ENCODE data around the gene PLXNB1.

The PLXNB1 gene

DNA sequence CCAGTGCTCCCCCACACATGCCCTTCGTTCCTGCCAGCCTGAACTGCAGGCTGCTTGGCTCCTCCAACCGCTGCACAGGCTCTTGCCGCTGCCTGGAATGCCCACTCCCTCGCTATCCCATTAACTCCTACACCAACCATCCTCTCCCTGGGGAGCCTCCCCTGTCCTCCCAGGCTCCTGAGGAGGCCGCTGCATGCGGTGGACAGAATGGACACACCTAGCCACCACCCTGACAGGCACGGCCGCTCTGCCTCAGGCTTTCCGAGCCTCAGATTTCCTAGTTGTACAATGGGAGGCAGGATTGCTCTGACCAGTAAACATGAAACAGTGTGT, 2.3 kb downstream of the PLXNB1 start:
- Histone ChIP-seq H3K36me3 (ENCODE audit: insufficient read depth, low read length) (no peaks in the 10 kb centered on the region), H3K27ac (no peak overlapping the region), H3K9me3 (ENCODE audit: low read depth, low read length) (no peaks in the 10 kb centered on the region), H3K4me3 (no peak overlapping the region), H3K9ac (ENCODE audit: insufficient read length) (no peak overlapping the region)
- DNase-seq (ENCODE audit: low read depth, low spot score): no peak
- TF ChIP-seq FOXP2 (optimal IDR thresholded peaks at IDR 0.05; ENCODE audit: control extremely low read depth, extremely low read length, insufficient read depth): no peak
- TF ChIP-seq EZH2 (IDR thresholded peaks at IDR 0.05): no peak
- no peak for TF ChIP-seq POLR2AphosphoS5 (IDR thresholded peaks at IDR 0.05; ENCODE audit: borderline replicate concordance, low read depth, low read length)

DNA sequence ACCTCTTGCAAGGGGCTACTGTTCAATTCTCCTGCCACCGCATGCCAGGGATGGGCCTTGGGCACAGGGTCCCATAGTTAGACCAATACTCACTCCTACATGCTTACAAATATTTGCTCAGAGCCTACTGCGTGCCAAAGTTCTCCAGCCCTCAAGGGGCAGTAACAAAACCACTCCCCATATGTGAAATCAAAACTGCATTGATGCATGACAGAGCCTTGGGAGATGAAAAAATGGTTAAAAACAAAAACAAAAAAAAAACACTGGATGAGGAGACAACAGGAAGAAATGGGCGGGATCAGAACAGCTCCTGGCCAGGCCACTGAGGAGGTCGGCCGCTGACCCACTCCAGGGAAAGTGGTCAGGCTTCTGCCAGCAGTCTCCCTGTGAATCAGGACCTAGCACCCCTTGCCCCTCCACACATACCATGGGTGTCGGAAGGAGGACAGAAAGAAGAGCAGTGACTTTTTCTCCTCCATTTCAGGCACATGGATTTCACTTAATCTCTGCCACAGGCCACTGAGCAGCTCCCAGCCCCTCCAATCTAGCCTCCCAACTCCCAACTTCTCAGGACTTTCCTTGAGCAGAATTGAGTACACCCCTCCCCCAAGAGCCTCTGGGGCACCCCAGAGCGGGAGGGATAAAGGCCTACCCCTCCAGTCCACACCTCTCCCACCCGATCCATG, 2.8 kb downstream of the PLXNB1 start:
- no peak for DNase-seq (ENCODE audit: low read depth, low spot score)
- H3K9ac ChIP-seq (ENCODE audit: insufficient read length): no peak overlapping the region
- no peak overlapping the region for H3K27ac ChIP-seq
- no peaks in the 10 kb centered on the region for H3K9me3 ChIP-seq (ENCODE audit: low read depth, low read length)
- TF ChIP-seq EZH2 (IDR thresholded peaks at IDR 0.05): no peak
- no peak for TF ChIP-seq FOXP2 (optimal IDR thresholded peaks at IDR 0.05; ENCODE audit: control extremely low read depth, extremely low read length, insufficient read depth)
- TF ChIP-seq POLR2AphosphoS5 (IDR thresholded peaks at IDR 0.05; ENCODE audit: borderline replicate concordance, low read depth, low read length): no peak
- H3K4me3 ChIP-seq: no peak overlapping the region
- no peaks in the 10 kb centered on the region for H3K36me3 ChIP-seq (ENCODE audit: insufficient read depth, low read length)

DNA sequence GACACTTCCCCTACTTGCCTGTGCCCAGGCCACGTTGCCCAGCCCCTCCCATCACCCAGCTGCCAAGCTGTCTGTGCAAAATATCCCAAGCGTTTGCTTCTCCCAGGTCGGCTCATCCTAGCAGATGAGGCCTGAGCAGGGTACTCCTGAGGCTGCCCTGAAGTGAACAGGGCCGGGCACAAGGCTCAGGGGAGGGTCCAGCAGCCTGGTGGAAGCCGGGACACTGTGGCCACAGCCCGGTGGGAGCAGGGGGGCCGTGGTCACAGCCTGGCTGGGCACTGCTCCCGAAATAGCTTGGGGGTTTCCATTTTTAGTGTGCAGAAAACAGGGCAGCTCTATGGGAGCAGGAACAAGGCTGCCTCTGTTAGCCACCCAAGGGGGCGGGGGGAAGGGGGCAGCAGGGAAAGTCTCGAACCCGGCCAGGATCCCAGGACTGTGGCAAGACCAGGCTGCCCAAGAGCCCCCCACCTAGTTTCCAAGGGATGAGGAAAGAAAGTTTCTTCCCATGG, 3.4 kb downstream of the PLXNB1 start:
- no peak for TF ChIP-seq FOXP2 (optimal IDR thresholded peaks at IDR 0.05; ENCODE audit: control extremely low read depth, extremely low read length, insufficient read depth)
- no peak for TF ChIP-seq POLR2AphosphoS5 (IDR thresholded peaks at IDR 0.05; ENCODE audit: borderline replicate concordance, low read depth, low read length)
- TF ChIP-seq EZH2 (IDR thresholded peaks at IDR 0.05): no peak
- no peak for DNase-seq (ENCODE audit: low read depth, low spot score)
- no peaks in the 10 kb centered on the region for H3K9me3 ChIP-seq (ENCODE audit: low read depth, low read length)
- no peaks in the 10 kb centered on the region for H3K36me3 ChIP-seq (ENCODE audit: insufficient read depth, low read length)
- H3K27ac ChIP-seq: no peak overlapping the region
- no peak overlapping the region for H3K9ac ChIP-seq (ENCODE audit: insufficient read length)
- H3K4me3 ChIP-seq: no peak overlapping the region

DNA sequence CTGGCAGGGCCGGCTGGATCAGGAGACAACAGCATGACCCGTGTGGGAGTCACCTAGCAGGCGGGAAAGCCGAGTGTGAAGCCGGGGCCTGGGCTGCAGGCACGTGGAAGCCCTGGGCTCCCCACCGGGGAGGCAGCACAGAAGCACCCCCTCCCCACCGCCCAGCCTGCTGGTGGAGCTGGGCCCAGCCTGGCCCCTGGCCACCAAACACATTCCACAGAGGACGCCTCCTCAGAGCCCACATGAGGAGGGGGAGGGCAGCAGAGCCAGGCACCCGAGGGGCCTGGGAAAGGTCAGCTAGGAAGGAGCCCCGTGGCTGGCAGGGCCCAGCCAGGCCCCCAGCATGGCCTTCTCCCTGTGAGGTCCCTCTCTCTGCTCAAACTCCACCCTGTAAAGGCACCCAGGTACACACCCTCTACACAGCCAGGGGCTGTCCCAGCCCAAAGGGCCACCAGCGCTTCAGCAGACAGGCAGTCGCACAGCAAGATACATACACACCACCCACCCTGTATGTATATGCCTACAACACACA, 4.5 kb downstream of the PLXNB1 start:
- TF ChIP-seq FOXP2 (optimal IDR thresholded peaks at IDR 0.05; ENCODE audit: control extremely low read depth, extremely low read length, insufficient read depth): no peak
- TF ChIP-seq POLR2AphosphoS5 (IDR thresholded peaks at IDR 0.05; ENCODE audit: borderline replicate concordance, low read depth, low read length): no peak
- no peak for TF ChIP-seq EZH2 (IDR thresholded peaks at IDR 0.05)
- no peak overlapping the region for H3K9ac ChIP-seq (ENCODE audit: insufficient read length)
- no peak overlapping the region for H3K27ac ChIP-seq
- no peaks in the 10 kb centered on the region for H3K9me3 ChIP-seq (ENCODE audit: low read depth, low read length)
- H3K36me3 ChIP-seq (ENCODE audit: insufficient read depth, low read length): no peaks in the 10 kb centered on the region
- no peak for DNase-seq (ENCODE audit: low read depth, low spot score)
- no peak overlapping the region for H3K4me3 ChIP-seq

DNA sequence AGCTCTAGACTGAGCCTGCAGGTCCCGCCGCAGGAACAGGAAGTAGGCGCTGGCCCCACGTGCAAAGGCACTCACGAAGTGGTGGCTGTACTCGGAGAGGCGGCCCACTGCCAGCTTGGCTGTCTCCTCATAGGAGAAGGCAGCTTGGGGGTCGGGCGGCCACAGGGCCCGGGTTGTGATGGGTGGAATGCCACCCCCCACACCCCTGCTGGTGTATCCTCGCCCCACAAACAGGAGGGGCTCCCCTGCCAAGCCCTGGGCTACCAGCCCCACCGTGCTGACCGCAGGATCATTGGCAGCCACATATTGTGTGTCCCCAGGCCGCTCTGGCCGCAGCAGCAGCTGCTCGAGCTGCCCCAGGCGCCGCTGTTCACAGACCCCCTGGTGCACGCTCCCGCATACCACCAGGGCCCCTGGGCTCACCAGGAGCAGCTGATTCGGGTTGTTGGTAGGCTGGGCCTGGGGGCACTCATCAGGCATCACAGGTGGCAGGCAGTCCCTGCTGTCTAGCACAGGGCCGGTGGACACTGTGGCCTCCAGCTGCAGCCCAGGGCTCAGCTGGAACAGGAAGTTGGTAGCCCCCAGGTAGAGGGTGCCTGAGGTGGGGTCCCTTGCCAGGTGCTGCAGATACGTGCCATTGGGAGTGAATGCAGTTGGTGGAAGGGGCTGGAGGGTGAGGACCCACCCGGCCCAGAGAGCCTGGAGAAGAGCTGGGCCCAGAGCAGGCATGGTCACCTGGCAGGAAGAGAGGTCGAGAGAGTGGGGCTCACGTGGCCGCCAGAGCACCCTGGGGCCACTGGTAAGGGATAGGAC, 5.8 kb downstream of the PLXNB1 start:
- H3K27ac ChIP-seq: no peak overlapping the region
- no peak overlapping the region for H3K4me3 ChIP-seq
- no peaks in the 10 kb centered on the region for H3K36me3 ChIP-seq (ENCODE audit: insufficient read depth, low read length)
- no peak for DNase-seq (ENCODE audit: low read depth, low spot score)
- no peaks in the 10 kb centered on the region for H3K9me3 ChIP-seq (ENCODE audit: low read depth, low read length)
- TF ChIP-seq POLR2AphosphoS5 (IDR thresholded peaks at IDR 0.05; ENCODE audit: borderline replicate concordance, low read depth, low read length) (no peak), FOXP2 (optimal IDR thresholded peaks at IDR 0.05; ENCODE audit: control extremely low read depth, extremely low read length, insufficient read depth) (no peak), EZH2 (IDR thresholded peaks at IDR 0.05) (no peak)
- no peak overlapping the region for H3K9ac ChIP-seq (ENCODE audit: insufficient read length)

DNA sequence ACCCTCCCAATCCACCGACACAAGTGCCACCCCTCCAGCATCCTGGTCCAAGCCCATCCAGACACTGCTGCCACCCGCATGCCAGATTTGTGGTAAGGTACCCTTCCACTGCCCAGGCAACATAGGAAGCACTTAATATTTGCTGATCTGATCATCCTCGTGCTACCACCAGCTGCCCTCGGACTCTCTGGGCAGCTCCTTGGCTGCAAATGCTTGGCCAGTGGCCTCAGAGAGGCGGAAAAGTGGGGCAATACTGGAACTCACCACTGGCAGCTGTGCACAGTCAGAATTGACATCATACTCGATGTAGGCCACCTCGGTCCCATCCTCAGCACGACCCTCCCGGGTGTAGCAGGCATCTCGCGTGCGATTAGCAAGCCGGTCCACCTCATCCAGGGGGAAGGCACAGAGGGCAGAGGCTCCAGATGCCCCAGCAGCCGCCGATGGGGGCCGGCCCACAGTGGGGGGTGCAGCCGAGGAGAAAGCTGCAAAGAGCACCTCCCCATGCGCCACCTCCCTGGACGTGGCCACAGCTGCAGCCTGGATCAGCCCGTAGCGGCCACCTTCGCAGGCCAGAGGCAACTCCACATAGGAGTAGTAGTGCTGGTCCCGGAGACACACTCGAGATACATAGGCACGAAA, 6.5 kb downstream of the PLXNB1 start:
- Histone ChIP-seq H3K27ac (no peak overlapping the region), H3K36me3 (ENCODE audit: insufficient read depth, low read length) (no peaks in the 10 kb centered on the region), H3K4me3 (no peak overlapping the region), H3K9me3 (ENCODE audit: low read depth, low read length) (no peaks in the 10 kb centered on the region), H3K9ac (ENCODE audit: insufficient read length) (no peak overlapping the region)
- DNase-seq (ENCODE audit: low read depth, low spot score): no peak
- no peak for TF ChIP-seq POLR2AphosphoS5 (IDR thresholded peaks at IDR 0.05; ENCODE audit: borderline replicate concordance, low read depth, low read length)

DNA sequence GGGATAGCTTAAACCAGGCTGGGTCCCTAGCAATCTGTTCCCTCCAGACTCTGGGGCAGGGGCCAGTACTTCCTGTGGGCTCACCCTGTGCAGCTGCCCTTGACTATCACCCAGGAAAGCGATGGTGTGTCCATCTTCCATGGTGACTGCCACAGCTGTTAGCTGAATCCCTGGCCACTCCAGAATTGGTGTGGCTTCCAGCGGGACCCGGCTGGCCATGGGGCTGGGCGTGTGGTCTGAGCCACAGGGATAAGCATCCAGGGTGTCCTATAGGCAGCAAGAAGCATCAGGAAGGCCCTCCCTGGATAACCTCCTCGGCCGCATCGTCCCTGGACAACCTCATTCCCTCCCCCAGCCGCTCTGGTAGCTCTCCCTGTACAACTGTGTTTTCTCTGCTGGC, 7.2 kb downstream of the PLXNB1 start:
- Histone ChIP-seq H3K27ac (no peak overlapping the region), H3K9ac (ENCODE audit: insufficient read length) (no peak overlapping the region), H3K36me3 (ENCODE audit: insufficient read depth, low read length) (no peaks in the 10 kb centered on the region), H3K4me3 (no peak overlapping the region), H3K9me3 (ENCODE audit: low read depth, low read length) (no peaks in the 10 kb centered on the region)
- TF ChIP-seq POLR2AphosphoS5 (IDR thresholded peaks at IDR 0.05; ENCODE audit: borderline replicate concordance, low read depth, low read length) (no peak), FOXP2 (optimal IDR thresholded peaks at IDR 0.05; ENCODE audit: control extremely low read depth, extremely low read length, insufficient read depth) (no peak), EZH2 (IDR thresholded peaks at IDR 0.05) (no peak)
- DNase-seq (ENCODE audit: low read depth, low spot score): no peak

DNA sequence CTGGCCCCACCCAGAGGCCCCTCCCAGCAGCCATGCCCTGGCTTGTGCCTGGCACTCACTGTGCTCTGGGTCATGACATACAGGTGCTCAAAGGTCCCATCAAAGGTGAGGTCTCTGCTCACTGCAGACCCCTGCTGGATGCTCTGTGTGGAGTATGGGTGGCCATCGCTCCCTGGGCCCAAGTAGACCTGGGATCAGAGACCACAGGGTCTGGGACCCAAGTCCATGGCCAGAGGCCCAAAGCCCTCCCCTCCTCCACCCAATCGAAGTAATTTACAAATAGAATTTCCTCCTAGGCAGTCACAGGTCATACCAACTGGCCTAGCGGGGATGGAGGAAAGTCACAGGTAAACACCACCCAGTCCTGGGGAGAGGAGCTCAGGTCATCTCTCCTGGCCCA, 7.6 kb downstream of the PLXNB1 start:
- DNase-seq (ENCODE audit: low read depth, low spot score): no peak
- H3K27ac ChIP-seq: no peak overlapping the region
- H3K9ac ChIP-seq (ENCODE audit: insufficient read length): no peak overlapping the region
- H3K4me3 ChIP-seq: no peak overlapping the region
- TF ChIP-seq EZH2 (IDR thresholded peaks at IDR 0.05): no peak
- TF ChIP-seq POLR2AphosphoS5 (IDR thresholded peaks at IDR 0.05; ENCODE audit: borderline replicate concordance, low read depth, low read length): no peak
- no peak for TF ChIP-seq FOXP2 (optimal IDR thresholded peaks at IDR 0.05; ENCODE audit: control extremely low read depth, extremely low read length, insufficient read depth)
- H3K36me3 ChIP-seq (ENCODE audit: insufficient read depth, low read length): no peaks in the 10 kb centered on the region
- no peaks in the 10 kb centered on the region for H3K9me3 ChIP-seq (ENCODE audit: low read depth, low read length)
